ENCODE data around the gene CLSTN2. TPM values are rescaled to one million over a fixed set of nuclear protein-coding genes. Genes with fewer than 3 reads are reported as not detected.

The CLSTN2 gene
- total RNA-seq, 1 experiment from 2014 or later: 0.02 TPM

GRCh38 chr3:140537727-140538082 lies 602.7 kb downstream of the CLSTN2 start:
- ChIA-PET CTCF (no interaction called here), POLR2A (no interaction called here), RAD21 (ENCODE audit: low non-redundant PET in 1 of 2, low total read pairs in 2 of 2, uncharacterized antibody in 2 of 2, unreplicated experiment in 2 of 2) (no interaction called here)
- no peaks in the 10 kb centered on the region for H3K36me3 ChIP-seq (ENCODE audit: control insufficient read depth in 1 of 2, insufficient read depth in 2 of 2, low read length in 2 of 2)
- peaks cover 20% of the 10 kb centered on the region for H3K27me3 ChIP-seq (ENCODE audit: insufficient read depth, low read length)
- no peak overlapping the region for H2AFZ ChIP-seq (ENCODE audit: low read depth, low read length, poor library complexity, severe bottlenecking)
- H3K9me3 ChIP-seq (ENCODE audit: control insufficient read depth in 1 of 2, insufficient read depth in 1 of 2, low read depth in 1 of 2, low read length in 2 of 2): no peaks in the 10 kb centered on the region
- ATAC-seq (no peak), DNase-seq (ENCODE audit: low read depth, low spot score) (no peak)
- intact Hi-C loops (cut with micrococcal nuclease): no loop called here
- no peaks in the 10 kb centered on the region for H4K20me1 ChIP-seq (ENCODE audit: insufficient read depth)
- no peak overlapping the region for H3K9ac ChIP-seq (ENCODE audit: low read length)
- no TSS peak for BruUV-seq (replicated peaks)
- no peaks in the 10 kb centered on the region for H3K4me1 ChIP-seq (ENCODE audit: control insufficient read depth in 1 of 2, insufficient read depth in 2 of 2, low read length in 2 of 2)
- no peak overlapping the region for H3K4me2 ChIP-seq (ENCODE audit: low read length)
- no peaks in the 10 kb centered on the region for H3K9me2 ChIP-seq (ENCODE audit: insufficient read depth)
- H3K4me3 ChIP-seq (replicated peaks in 1 of 2; ENCODE audit: low read depth in 1 of 2, low read length in 2 of 2): no peak overlapping the region
- TF ChIP-seq EZH2phosphoT487 (IDR thresholded peaks at IDR 0.05; ENCODE audit: borderline replicate concordance) (no peak), FOSL1 (IDR thresholded peaks at IDR 0.05; ENCODE audit: low read depth) (no peak), POLR2AphosphoS5 (IDR thresholded peaks at IDR 0.05; ENCODE audit: low read depth, low read length) (no peak), REST (IDR thresholded peaks at IDR 0.05; ENCODE audit: low read depth) (no peak)
- no peaks in the 10 kb centered on the region for H3K79me2 ChIP-seq (ENCODE audit: insufficient read depth, low read length)
- no peak overlapping the region for H3K27ac ChIP-seq (ENCODE audit: low read depth, low read length)

- ATAC-seq (no peak), DNase-seq (ENCODE audit: low read depth, low spot score) (no peak)
- Histone ChIP-seq H3K4me1 (ENCODE audit: control insufficient read depth in 1 of 2, insufficient read depth in 2 of 2, low read length in 2 of 2) (no peaks in the 10 kb centered on the region), H3K36me3 (ENCODE audit: control insufficient read depth in 1 of 2, insufficient read depth in 2 of 2, low read length in 2 of 2) (no peaks in the 10 kb centered on the region), H3K79me2 (ENCODE audit: insufficient read depth, low read length) (no peaks in the 10 kb centered on the region), H3K4me3 (replicated peaks in 1 of 2; ENCODE audit: low read depth in 1 of 2, low read length in 2 of 2) (no peak overlapping the region), H3K4me2 (ENCODE audit: low read length) (no peak overlapping the region), H2AFZ (ENCODE audit: low read depth, low read length, poor library complexity, severe bottlenecking) (no peak overlapping the region), H3K27ac (ENCODE audit: low read depth, low read length) (no peak overlapping the region), H3K27me3 (ENCODE audit: insufficient read depth, low read length) (peaks cover 29% of the 10 kb centered on the region), H3K9ac (ENCODE audit: low read length) (no peak overlapping the region), H4K20me1 (ENCODE audit: insufficient read depth) (no peaks in the 10 kb centered on the region), H3K9me3 (ENCODE audit: control insufficient read depth in 1 of 2, insufficient read depth in 1 of 2, low read depth in 1 of 2, low read length in 2 of 2) (no peaks in the 10 kb centered on the region), H3K9me2 (ENCODE audit: insufficient read depth) (no peaks in the 10 kb centered on the region)
- intact Hi-C loops (cut with micrococcal nuclease): no loop called here
- RAD21 ChIA-PET (ENCODE audit: low non-redundant PET in 1 of 2, low total read pairs in 2 of 2, uncharacterized antibody in 2 of 2, unreplicated experiment in 2 of 2): no interaction called here
- POLR2A ChIA-PET: no interaction called here
- BruUV-seq (replicated peaks): no TSS peak
- CTCF ChIA-PET: no interaction called here
- TF ChIP-seq SRF (IDR thresholded peaks at IDR 0.05; ENCODE audit: low read depth) (no peak), YY1 (IDR thresholded peaks at IDR 0.05; ENCODE audit: extremely low read depth, insufficient replicate concordance, low read depth, low read length) (no peak), RAD21 (IDR thresholded peaks at IDR 0.05; ENCODE audit: low read depth) (no peak), ZNF274 (IDR thresholded peaks at IDR 0.05; ENCODE audit: low read depth, low read length) (no peak), EZH2phosphoT487 (IDR thresholded peaks at IDR 0.05; ENCODE audit: borderline replicate concordance) (no peak), ELF1 (IDR thresholded peaks at IDR 0.05; ENCODE audit: borderline replicate concordance, low read depth) (no peak), CBX3 (IDR thresholded peaks at IDR 0.05; ENCODE audit: low read depth) (no peak), MAX (IDR thresholded peaks at IDR 0.05) (no peak), ZBTB33 (IDR thresholded peaks at IDR 0.05; ENCODE audit: extremely low read depth, insufficient replicate concordance, low read length) (no peak), CEBPB (IDR thresholded peaks at IDR 0.05; ENCODE audit: low read depth) (no peak), ZFX (IDR thresholded peaks at IDR 0.05) (no peak), EZH2 (IDR thresholded peaks at IDR 0.05) (no peak), ATF3 (IDR thresholded peaks at IDR 0.05) (no peak), SIN3A (IDR thresholded peaks at IDR 0.05; ENCODE audit: low read depth) (no peak)
Observed at GRCh38 chr3:140540262-140540661, 605.3 kb downstream of the CLSTN2 start.

All from HCT116 (cell line).